GM12865 (cell line): ENCODE results near the gene RGS14.
A peak's percentile ranks its signal among the peaks of the same experiment; 100 is the strongest.

Experiments used
- DNase-seq: peaks from one replicate; pipeline ENCODE4 v3.0.0; 2010; ENCODE audit warnings: low read depth
- H3K4me3 ChIP-seq: 2 replicates; pipeline ENCODE4 v1.5.1; 2011; ENCODE audit warnings: mild to moderate bottlenecking, low read depth, low read length, control low read depth
- CTCF ChIP-seq: IDR thresholded peaks from 2 replicates; pipeline ENCODE4 v1.5.1; 2011; ENCODE audit warnings: low read length, control low read depth, low read depth, inconsistent platforms; ENCODE audit not compliant: insufficient read depth; ENCODE audit errors: missing control alignments

Gene RGS14

GRCh38 chr5:177351392-177352329 lies 6.1 kb upstream of the RGS14 start, which contains the start of gene LMAN2:
TSS of gene LMAN2 (minus strand) at chr5:177351668. CDS start at chr5:177351647, 21 bp downstream.
- peak; percentile 98 for DNase-seq
- no peak for TF ChIP-seq CTCF
- peak within 1 kb of the TSS; percentile 72 for H3K4me3 ChIP-seq

GRCh38 chr5:177353093-177353492 lies 4.6 kb upstream of the RGS14 start:
- TF ChIP-seq CTCF = no peak
- no peak overlapping the region for H3K4me3 ChIP-seq
- no peak for DNase-seq

- no peak for DNase-seq
- H3K4me3 ChIP-seq = no peak overlapping the region
- no peak for TF ChIP-seq CTCF
These were observed 3.5 kb upstream of the RGS14 start for GRCh38 chr5:177354256-177354655.

- no peak for DNase-seq
- no peak for TF ChIP-seq CTCF
- H3K4me3 ChIP-seq = no peak overlapping the region
These were observed 3.0 kb upstream of the RGS14 start for GRCh38 chr5:177354711-177355110.

- no peak for TF ChIP-seq CTCF
- DNase-seq = no peak
- no peak overlapping the region for H3K4me3 ChIP-seq
These were observed 2.4 kb upstream of the RGS14 start for GRCh38 chr5:177355162-177355867.

GRCh38 chr5:177355868-177356168 lies 1.9 kb upstream of the RGS14 start:
- no peak for DNase-seq
- no peak for TF ChIP-seq CTCF
- no peak overlapping the region for H3K4me3 ChIP-seq

- no peak overlapping the region for H3K4me3 ChIP-seq
- no peak for TF ChIP-seq CTCF
- no peak for DNase-seq
These were observed 978 bp upstream of the RGS14 start for GRCh38 chr5:177356746-177357145.
